GM19238 (cell line): ENCODE measurements around the gene ZNF785.
"Not testable (repeated sequence)": the region's sequence is repeated elsewhere in the genome, so short reads cannot be mapped to it uniquely, and the experiment has no call there.

Experiments used
- DNase-seq: peaks from one replicate; pipeline ENCODE4 v3.0.0; 2011; ENCODE audit warnings: low spot score; ENCODE audit not compliant: insufficient read length

Gene ZNF785

GRCh38 chr16:30539986-30540526 is 45.4 kb downstream of the ZNF785 start:
- not testable (repeated sequence) for DNase-seq

- DNase-seq: no peak
These were observed 46.2 kb downstream of the ZNF785 start for GRCh38 chr16:30539000-30539964.

DNA sequence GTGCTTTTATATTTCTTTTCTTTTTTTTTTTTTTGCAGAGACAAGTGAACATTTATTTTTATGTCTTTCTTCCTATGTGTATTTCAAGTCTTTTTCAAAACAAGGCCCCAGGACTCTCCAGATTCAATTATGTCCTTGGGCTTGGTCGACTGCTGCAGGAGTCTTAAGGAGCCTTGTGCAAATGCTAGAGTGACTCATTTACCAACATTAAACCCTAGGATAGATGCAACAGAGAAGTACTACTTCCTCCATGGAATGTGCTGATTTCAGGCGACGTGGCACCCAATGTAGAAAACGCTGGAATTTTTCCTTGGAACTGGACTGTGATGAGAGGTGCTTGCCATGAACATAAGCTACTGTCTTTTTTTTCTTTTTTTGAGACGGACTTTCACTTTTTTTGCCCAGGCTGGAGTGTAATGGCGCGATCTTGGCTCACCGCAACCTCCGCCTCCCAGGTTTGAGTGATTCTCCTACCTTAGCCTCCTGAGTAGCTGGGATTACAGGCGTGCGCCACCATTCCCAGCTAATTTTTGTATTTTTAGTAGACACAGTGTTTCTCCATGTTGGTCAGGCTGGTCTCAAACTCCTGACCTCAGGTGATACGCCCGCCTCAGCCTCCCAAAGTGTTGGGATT is 49.0 kb downstream of the ZNF785 start:
- DNase-seq: not testable (repeated sequence)

DNA sequence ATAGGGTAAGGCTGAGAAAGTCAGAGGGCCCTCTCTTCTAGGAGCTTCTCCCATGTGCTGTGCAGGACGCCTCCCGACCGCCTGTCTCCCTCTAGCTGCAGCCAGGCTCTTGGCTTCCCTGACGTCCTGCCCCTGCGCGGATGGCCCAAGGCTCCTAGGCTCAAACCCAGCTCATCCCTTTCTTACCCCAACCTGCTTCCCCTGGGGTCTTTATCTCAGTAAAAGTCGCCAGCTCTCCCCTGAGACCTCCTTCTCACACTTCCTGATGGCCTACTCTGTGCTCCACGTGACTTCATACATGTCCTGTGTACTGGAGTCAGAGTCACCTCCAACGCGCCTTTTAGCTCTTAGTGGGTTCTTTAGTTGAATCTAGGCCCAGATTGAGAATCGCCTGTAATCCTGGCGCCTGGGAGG is 49.7 kb downstream of the ZNF785 start:
- peak; percentile 76 for DNase-seq

DNA sequence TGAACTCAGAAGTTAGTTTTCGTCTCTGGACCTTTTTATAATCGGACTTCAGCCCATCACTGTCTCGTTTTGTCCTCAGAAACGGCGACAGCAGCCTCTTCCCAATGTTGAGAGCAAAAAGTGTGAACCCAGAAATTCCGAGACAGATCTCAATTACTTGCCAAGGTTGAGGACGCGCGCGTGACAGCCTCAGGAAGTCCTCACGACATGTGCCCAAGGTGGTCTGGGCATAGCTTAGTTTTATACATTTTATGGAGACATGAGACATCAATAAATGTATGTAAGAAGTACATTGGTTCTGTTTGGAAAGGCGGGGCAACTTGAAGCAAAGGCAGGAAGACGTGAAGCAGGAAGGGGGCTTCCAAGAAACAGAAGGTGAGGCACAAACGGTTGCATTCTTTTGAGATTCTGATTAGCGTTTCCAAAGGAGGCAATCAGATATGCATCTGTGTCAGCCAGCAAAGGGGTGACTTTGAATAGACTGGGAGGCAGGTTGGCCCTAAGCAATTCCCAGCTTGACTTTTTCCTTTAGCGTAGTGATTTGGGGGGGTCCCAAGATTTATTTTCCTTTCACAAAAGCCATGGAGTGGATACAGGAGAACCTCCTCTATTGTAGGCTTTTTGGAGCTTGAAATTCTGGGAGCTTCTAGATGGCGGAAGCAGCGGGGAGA is 50.3 kb downstream of the ZNF785 start:
- DNase-seq: no peak

DNA sequence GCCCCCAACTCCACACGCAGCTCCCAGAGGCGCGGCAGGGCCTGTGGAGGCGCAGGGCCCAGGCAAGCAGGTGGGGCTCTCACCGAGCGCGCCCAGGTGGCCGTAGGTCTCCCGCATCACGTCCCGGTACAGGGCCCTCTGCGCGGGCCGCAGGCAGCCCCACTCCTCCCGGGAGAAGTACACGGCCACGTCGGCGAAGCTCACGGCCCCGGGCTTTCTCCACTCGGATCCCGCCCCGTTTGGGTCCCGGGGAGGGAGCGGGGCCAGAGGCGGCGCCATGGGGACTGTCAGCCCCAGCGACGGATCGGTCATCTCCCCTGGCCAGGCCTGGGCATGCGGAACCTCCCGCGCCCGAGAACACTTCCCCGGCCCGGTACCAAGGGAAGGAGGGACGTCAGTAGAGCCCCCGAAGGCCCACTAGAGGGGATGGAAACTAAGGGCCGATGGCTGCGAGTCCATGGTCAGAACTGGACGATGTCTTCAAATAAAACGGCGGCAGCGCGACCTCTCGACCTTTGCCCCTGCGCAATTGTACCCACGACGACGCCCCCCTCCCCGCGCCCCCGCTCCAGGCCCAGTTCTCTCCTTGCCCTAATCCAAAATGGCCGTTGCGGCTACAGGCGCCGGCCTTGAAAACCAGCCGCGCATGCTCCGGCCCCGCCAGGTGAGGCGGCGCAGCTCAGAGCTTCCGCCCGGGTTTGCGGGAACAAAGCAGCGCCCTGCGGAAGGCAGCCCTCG is 51.0 kb downstream of the ZNF785 start, which contains the start of gene ZNF747:
Gene ZNF747 (minus strand): TSS at position 491 of the 738 bp plus-strand sequence. CDS start 179 bp downstream, at position 312.
- DNase-seq: peak; percentile 91

DNA sequence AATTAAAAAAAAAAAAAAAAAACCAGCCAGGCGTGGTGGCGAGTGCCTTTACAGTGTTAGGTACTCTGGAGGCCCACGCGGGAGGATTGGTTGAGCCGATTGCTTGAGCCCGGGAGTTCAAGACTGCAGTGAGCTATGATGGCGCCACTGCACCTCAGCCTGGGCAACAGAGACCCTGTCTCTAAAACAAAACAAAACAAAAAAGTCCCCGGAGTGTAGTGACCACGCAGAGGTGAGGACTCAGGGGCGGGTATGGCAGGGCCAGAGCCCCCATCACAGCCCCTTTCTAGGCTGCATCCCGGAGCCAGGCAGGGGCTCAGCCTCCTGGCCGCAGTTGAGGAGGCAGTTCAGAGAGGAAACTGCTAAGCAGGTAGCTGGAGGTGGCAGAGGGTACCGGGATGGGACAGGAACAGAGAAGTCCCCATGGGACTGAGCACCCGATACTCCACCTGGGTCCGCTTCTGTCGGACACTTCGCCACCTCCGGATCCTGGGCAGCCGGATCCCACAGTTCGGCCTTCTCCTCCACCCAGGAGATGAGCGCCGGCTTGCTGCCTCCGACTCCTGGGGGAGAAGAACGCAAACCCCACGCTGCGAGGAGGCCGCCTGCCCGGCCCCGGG is 51.6 kb downstream of the ZNF785 start:
- DNase-seq: no peak

GRCh38 chr16:30533146-30533522 is 52.4 kb downstream of the ZNF785 start:
- DNase-seq: no peak

DNA sequence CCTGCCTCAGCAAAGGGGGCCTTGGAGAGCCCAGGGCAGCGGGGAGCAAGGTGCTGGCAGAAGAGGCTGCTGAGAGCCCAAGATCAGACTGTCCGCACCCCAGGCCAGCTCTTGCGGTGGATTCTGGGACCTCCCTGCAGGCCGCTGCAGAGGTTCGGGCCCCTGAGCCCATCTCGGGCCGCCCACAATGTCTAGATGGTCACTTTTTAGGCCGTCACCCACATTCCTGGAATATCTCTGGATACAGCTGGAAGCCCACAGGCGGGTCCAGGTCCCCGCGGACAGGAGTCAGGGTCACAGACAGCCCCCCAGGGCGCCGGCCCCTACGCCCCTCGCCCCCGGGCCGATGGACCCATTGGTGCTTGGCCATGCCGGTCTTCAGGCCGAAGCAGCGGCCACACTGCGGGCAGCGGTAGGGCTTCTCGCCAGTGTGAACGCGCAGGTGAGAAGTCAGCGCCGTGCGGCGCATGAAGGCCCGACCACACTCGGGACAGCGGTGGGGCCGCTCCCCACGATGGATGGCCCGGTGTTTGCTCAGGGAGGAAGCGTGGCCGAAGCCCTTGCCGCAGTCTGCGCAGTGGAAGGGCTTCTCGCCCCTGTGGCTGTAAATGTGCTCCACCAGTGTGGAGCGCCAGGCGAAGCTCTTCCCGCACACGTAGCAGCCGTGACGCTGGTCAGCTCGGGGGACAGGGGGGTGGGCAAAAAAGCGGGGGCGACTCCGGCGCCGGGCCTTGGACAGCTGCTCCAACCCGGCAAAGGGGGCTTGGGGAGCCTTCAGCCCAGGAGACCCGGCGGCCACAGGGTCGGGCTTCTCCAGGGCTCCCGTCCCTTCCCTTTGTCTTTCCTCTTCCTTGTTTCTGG is 53.0 kb downstream of the ZNF785 start:
- no peak for DNase-seq
